Tibial nerve (tissue), 3 donors: Measurements from ENCODE around the gene HOPX.

Source experiments
- CTCF ChIP-seq, 5 experiments: fragments of 200-600 bp in 3 of 5; fragments of 450-650 bp in 2 of 5; sonication (generic) in 3 of 5; IDR thresholded peaks; one replicate each; pipeline ENCODE4 v1.5.1; 2016 to 2019; ENCODE audit warnings: antibody characterized with exemption in 5 of 5, mild to moderate bottlenecking in 3 of 5, moderate library complexity in 2 of 5
- POLR2A ChIP-seq, 2 donors: fragments of 450-650 bp; IDR thresholded peaks; one replicate each; pipeline ENCODE4 v1.6.1; 2017; ENCODE audit warnings: antibody characterized with exemption in 2 of 2, mild to moderate bottlenecking in 2 of 2, moderate library complexity in 2 of 2

DNA sequence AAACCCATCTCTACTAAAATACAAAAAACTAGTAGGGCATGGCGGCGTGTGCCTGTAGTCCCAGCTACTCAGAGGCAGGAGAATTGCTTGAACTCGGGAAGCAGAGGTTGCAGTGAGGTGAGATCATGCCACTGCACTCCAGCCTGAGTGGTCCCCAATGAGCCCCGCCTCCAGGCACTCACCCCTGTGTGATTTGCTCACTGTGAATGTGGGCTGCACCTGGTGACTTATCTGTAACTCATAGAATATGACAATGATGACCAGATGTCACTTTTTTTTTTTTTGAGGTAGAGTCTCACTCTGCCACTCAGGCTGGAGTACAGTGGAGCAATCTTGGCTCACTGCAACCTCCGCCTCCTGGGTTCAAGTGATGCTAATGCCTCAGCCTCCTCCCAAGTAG lies 49.0 kb upstream of the HOPX start:
- no peak for TF ChIP-seq CTCF (IDR thresholded peaks at IDR 0.05)
- no peak for TF ChIP-seq POLR2A (IDR thresholded peaks at IDR 0.05)
